Measurements from ENCODE around the gene HMCN2. TPM values are rescaled to one million over a fixed set of nuclear protein-coding genes. Genes with fewer than 3 reads are reported as not detected.

Gene HMCN2
- polyA plus RNA-seq, 1 experiment = under 0.01 TPM

- no peak for DNase-seq (ENCODE audit: low read depth, low spot score)
- ChIA-PET CTCF (interaction anchor here (0.6 kb wide), 1 partner anchor 93 kb away, joined by 3 read pairs; no protein-coding TSS in a partner anchor), POLR2A (no interaction called here)
- Histone ChIP-seq H3K4me3 (ENCODE audit: low read depth, low read length) (no peak overlapping the region), H3K9me3 (ENCODE audit: control insufficient read depth, insufficient read depth, low read length) (no peaks in the 10 kb centered on the region; the same call in 1 of the 2 replicates), H3K27me3 (ENCODE audit: control insufficient read depth, insufficient read depth, low read length) (peaks cover 16% of the 10 kb centered on the region), H3K27ac (ENCODE audit: low read depth, low read length) (no peak overlapping the region)
- TF ChIP-seq CTCF (IDR thresholded peaks at IDR 0.05; ENCODE audit: low read depth, low read length) = no peak
Observed at GRCh38 chr9:130356033-130356432, 90.5 kb downstream of the HMCN2 start.

- Histone ChIP-seq H3K4me3 (ENCODE audit: low read depth, low read length) (no peak overlapping the region), H3K27ac (ENCODE audit: low read depth, low read length) (no peak overlapping the region), H3K27me3 (ENCODE audit: control insufficient read depth, insufficient read depth, low read length) (peaks cover 17% of the 10 kb centered on the region), H3K9me3 (ENCODE audit: control insufficient read depth, insufficient read depth, low read length) (no peaks in the 10 kb centered on the region; the same call in 1 of the 2 replicates)
- ChIA-PET CTCF (interaction anchor here (1.5 kb wide), 1 partner anchor 326 kb away, joined by 5 read pairs; no protein-coding TSS in a partner anchor), POLR2A (no interaction called here)
- TF ChIP-seq CTCF (IDR thresholded peaks at IDR 0.05; ENCODE audit: low read depth, low read length) = no peak
- no peak for DNase-seq (ENCODE audit: low read depth, low spot score)
Observed at GRCh38 chr9:130356877-130357584, 91.5 kb downstream of the HMCN2 start.

- no peak for DNase-seq (ENCODE audit: low read depth, low spot score)
- ChIA-PET CTCF (no interaction called here), POLR2A (interaction anchor here (0.6 kb wide), 1 partner anchor 280 kb away, joined by 3 read pairs; no protein-coding TSS in a partner anchor)
- no peak overlapping the region for H3K27ac ChIP-seq (ENCODE audit: low read depth, low read length)
- H3K4me3 ChIP-seq (ENCODE audit: low read depth, low read length) = no peak overlapping the region
- H3K9me3 ChIP-seq (ENCODE audit: control insufficient read depth, insufficient read depth, low read length) = no peaks in the 10 kb centered on the region; the same call in 1 of the 2 replicates
- TF ChIP-seq CTCF (IDR thresholded peaks at IDR 0.05; ENCODE audit: low read depth, low read length) = no peak
- H3K27me3 ChIP-seq (ENCODE audit: control insufficient read depth, insufficient read depth, low read length) = peaks cover 10% of the 10 kb centered on the region
Observed at GRCh38 chr9:130358928-130359327, 93.4 kb downstream of the HMCN2 start.

GRCh38 chr9:130359819-130360218 lies 94.3 kb downstream of the HMCN2 start:
- Histone ChIP-seq H3K27me3 (ENCODE audit: control insufficient read depth, insufficient read depth, low read length) (peaks cover 12% of the 10 kb centered on the region), H3K9me3 (ENCODE audit: control insufficient read depth, insufficient read depth, low read length) (no peaks in the 10 kb centered on the region; the same call in 1 of the 2 replicates), H3K4me3 (ENCODE audit: low read depth, low read length) (no peak overlapping the region), H3K27ac (ENCODE audit: low read depth, low read length) (no peak overlapping the region)
- CTCF ChIA-PET = no interaction called here
- no peak for DNase-seq (ENCODE audit: low read depth, low spot score)
- TF ChIP-seq CTCF (IDR thresholded peaks at IDR 0.05; ENCODE audit: low read depth, low read length) = no peak
- POLR2A ChIA-PET = no interaction called here

- TF ChIP-seq CTCF (IDR thresholded peaks at IDR 0.05; ENCODE audit: low read depth, low read length) = no peak
- CTCF ChIA-PET = no interaction called here
- Histone ChIP-seq H3K27me3 (ENCODE audit: control insufficient read depth, insufficient read depth, low read length) (peaks cover 12% of the 10 kb centered on the region), H3K27ac (ENCODE audit: low read depth, low read length) (no peak overlapping the region), H3K4me3 (ENCODE audit: low read depth, low read length) (no peak overlapping the region), H3K9me3 (ENCODE audit: control insufficient read depth, insufficient read depth, low read length) (no peaks in the 10 kb centered on the region; the same call in 1 of the 2 replicates)
- POLR2A ChIA-PET = no interaction called here
- DNase-seq (ENCODE audit: low read depth, low spot score) = no peak
Observed at GRCh38 chr9:130360672-130361071, 95.1 kb downstream of the HMCN2 start.

Measured in AG04450 (cell line).